HCT116 (cell line): Measurements from ENCODE around the gene GAS2L2.

Experiments
- EGR1 ChIP-seq: IDR thresholded peaks from 2 replicates; pipeline ENCODE4 v1.6.1; 2012; ENCODE audit warnings: low read depth
- EZH2phosphoT487 ChIP-seq: fragments of 200-600 bp; IDR thresholded peaks from 2 replicates; pipeline ENCODE4 v1.6.1; 2018; ENCODE audit warnings: antibody characterized with exemption, borderline replicate concordance
- POLR2A ChIP-seq: IDR thresholded peaks from 2 replicates; pipeline ENCODE4 v1.7.0; 2011; ENCODE audit warnings: borderline replicate concordance; ENCODE audit not compliant: insufficient read depth, insufficient read length; ENCODE audit errors: extremely low read depth
- POLR2AphosphoS5 ChIP-seq: IDR thresholded peaks from 2 replicates; pipeline ENCODE4 v1.6.1; 2011; ENCODE audit warnings: mild to moderate bottlenecking, low read depth, low read length, moderate library complexity
- RAD21 ChIP-seq: IDR thresholded peaks from 2 replicates; pipeline ENCODE4 v1.6.1; 2012; ENCODE audit warnings: low read depth, mild to moderate bottlenecking
- SP1 ChIP-seq: IDR thresholded peaks from 2 replicates; pipeline ENCODE4 v1.6.1; 2012; ENCODE audit warnings: low read depth
- TCF7L2 ChIP-seq: IDR thresholded peaks from 2 replicates; pipeline ENCODE4 v1.7.0; 2011; ENCODE audit warnings: borderline replicate concordance, inconsistent platforms; ENCODE audit not compliant: insufficient read depth, insufficient read length; ENCODE audit errors: extremely low read depth
- ZFX ChIP-seq: fragments of 450-650 bp; IDR thresholded peaks from 2 replicates; pipeline ENCODE4 v1.6.1; 2017
- TF ChIP-seq, protein P1 (sequence below), 3 experiments: fragments of 200-600 bp in 1 of 3; sonication (generic) in 1 of 3; IDR thresholded peaks in 2 of 3; conservative IDR thresholded peaks in 1 of 3; 2 replicates each; pipeline ENCODE4 v1.5.1; 2012 to 2017; ENCODE audit warnings: low read depth in 2 of 3, low read length in 2 of 3, antibody characterized with exemption in 1 of 3, borderline replicate concordance in 1 of 3, control low read depth in 1 of 3, mild to moderate bottlenecking in 1 of 3, mixed read lengths in 1 of 3, mixed run types in 1 of 3, moderate library complexity in 1 of 3; ENCODE audit not compliant: insufficient read depth in 1 of 3
- TF ChIP-seq, protein P2 (sequence below): IDR thresholded peaks from 2 replicates; pipeline ENCODE4 v1.6.1; 2012
- TF ChIP-seq, protein P3 (sequence below): IDR thresholded peaks from 2 replicates; pipeline ENCODE4 v1.6.1; 2012; ENCODE audit warnings: low read depth
- TF ChIP-seq, protein P4 (sequence below): IDR thresholded peaks from 2 replicates; pipeline ENCODE4 v1.6.1; 2011; ENCODE audit warnings: mild to moderate bottlenecking, low read length, moderate library complexity; ENCODE audit not compliant: insufficient replicate concordance; ENCODE audit errors: extremely low read depth

DNA sequence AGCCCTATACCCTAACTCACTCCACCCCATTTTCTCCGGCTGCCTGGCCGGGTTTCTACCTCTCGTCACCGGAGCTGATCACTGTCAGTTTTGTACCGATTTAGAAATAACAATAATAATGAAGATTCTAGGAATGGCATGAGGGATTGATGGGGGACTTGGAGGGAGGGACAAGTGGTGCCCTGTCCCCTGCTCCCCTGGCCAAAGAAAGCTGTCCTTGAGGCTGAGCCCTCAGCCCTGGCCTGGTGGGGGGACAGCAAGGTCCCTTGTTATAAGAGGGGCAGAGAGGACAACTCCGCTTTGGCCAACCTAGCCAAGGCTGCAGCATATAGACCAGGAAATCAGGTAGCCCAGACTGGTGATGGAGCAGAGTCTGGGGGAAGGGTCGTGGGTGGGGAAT, 10.5 kb downstream of the GAS2L2 start:
- TF ChIP-seq, protein P1, sequence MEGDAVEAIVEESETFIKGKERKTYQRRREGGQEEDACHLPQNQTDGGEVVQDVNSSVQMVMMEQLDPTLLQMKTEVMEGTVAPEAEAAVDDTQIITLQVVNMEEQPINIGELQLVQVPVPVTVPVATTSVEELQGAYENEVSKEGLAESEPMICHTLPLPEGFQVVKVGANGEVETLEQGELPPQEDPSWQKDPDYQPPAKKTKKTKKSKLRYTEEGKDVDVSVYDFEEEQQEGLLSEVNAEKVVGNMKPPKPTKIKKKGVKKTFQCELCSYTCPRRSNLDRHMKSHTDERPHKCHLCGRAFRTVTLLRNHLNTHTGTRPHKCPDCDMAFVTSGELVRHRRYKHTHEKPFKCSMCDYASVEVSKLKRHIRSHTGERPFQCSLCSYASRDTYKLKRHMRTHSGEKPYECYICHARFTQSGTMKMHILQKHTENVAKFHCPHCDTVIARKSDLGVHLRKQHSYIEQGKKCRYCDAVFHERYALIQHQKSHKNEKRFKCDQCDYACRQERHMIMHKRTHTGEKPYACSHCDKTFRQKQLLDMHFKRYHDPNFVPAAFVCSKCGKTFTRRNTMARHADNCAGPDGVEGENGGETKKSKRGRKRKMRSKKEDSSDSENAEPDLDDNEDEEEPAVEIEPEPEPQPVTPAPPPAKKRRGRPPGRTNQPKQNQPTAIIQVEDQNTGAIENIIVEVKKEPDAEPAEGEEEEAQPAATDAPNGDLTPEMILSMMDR (IDR thresholded peaks at IDR 0.05 in 2 of 3, conservative IDR thresholded peaks at IDR 0.05 in 1 of 3; ENCODE audit: borderline replicate concordance in 1 of 3, insufficient read depth in 1 of 3, low read depth in 2 of 3, low read length in 2 of 3) = no peak
- TF ChIP-seq POLR2A = no peak
- no peak for TF ChIP-seq POLR2AphosphoS5
- TF ChIP-seq, protein P2, sequence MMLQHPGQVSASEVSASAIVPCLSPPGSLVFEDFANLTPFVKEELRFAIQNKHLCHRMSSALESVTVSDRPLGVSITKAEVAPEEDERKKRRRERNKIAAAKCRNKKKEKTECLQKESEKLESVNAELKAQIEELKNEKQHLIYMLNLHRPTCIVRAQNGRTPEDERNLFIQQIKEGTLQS = no peak
- no peak for TF ChIP-seq RAD21
- no peak for TF ChIP-seq TCF7L2
- no peak for TF ChIP-seq ZFX
- no peak for TF ChIP-seq EGR1
- no peak for TF ChIP-seq EZH2phosphoT487
- no peak for TF ChIP-seq SP1
- TF ChIP-seq, protein P3, sequence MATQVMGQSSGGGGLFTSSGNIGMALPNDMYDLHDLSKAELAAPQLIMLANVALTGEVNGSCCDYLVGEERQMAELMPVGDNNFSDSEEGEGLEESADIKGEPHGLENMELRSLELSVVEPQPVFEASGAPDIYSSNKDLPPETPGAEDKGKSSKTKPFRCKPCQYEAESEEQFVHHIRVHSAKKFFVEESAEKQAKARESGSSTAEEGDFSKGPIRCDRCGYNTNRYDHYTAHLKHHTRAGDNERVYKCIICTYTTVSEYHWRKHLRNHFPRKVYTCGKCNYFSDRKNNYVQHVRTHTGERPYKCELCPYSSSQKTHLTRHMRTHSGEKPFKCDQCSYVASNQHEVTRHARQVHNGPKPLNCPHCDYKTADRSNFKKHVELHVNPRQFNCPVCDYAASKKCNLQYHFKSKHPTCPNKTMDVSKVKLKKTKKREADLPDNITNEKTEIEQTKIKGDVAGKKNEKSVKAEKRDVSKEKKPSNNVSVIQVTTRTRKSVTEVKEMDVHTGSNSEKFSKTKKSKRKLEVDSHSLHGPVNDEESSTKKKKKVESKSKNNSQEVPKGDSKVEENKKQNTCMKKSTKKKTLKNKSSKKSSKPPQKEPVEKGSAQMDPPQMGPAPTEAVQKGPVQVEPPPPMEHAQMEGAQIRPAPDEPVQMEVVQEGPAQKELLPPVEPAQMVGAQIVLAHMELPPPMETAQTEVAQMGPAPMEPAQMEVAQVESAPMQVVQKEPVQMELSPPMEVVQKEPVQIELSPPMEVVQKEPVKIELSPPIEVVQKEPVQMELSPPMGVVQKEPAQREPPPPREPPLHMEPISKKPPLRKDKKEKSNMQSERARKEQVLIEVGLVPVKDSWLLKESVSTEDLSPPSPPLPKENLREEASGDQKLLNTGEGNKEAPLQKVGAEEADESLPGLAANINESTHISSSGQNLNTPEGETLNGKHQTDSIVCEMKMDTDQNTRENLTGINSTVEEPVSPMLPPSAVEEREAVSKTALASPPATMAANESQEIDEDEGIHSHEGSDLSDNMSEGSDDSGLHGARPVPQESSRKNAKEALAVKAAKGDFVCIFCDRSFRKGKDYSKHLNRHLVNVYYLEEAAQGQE = no peak
- TF ChIP-seq, protein P4, sequence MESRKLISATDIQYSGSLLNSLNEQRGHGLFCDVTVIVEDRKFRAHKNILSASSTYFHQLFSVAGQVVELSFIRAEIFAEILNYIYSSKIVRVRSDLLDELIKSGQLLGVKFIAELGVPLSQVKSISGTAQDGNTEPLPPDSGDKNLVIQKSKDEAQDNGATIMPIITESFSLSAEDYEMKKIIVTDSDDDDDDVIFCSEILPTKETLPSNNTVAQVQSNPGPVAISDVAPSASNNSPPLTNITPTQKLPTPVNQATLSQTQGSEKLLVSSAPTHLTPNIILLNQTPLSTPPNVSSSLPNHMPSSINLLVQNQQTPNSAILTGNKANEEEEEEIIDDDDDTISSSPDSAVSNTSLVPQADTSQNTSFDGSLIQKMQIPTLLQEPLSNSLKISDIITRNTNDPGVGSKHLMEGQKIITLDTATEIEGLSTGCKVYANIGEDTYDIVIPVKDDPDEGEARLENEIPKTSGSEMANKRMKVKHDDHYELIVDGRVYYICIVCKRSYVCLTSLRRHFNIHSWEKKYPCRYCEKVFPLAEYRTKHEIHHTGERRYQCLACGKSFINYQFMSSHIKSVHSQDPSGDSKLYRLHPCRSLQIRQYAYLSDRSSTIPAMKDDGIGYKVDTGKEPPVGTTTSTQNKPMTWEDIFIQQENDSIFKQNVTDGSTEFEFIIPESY = no peak
